Measurements from ENCODE around the gene LAMP5. TPM values are rescaled to one million over a fixed set of nuclear protein-coding genes. Genes with fewer than 3 reads are reported as not detected.

Gene LAMP5
- total RNA-seq, 2 experiments from 2014 or later = not detected

GRCh38 chr20:9490631-9491030, 23.8 kb upstream of the LAMP5 start:
- ChIA-PET POLR2A (no interaction called here), CTCF (no interaction called here)
- no peaks in the 10 kb centered on the region for H3K36me3 Mint-ChIP-seq (ENCODE audit: low read depth)
- H3K27me3 Mint-ChIP-seq = no peaks in the 10 kb centered on the region
- no peak for DNase-seq
- no peak overlapping the region for H3K4me3 Mint-ChIP-seq
- no peaks in the 10 kb centered on the region for H3K4me1 Mint-ChIP-seq
- peaks cover 3% of the 10 kb centered on the region for H3K9me3 Mint-ChIP-seq
- H3K27ac Mint-ChIP-seq = no peak overlapping the region

GRCh38 chr20:9491324-9491723, 23.1 kb upstream of the LAMP5 start:
- no peak overlapping the region for H3K27ac Mint-ChIP-seq
- H3K36me3 Mint-ChIP-seq (ENCODE audit: low read depth) = no peaks in the 10 kb centered on the region
- no peaks in the 10 kb centered on the region for H3K4me1 Mint-ChIP-seq
- H3K27me3 Mint-ChIP-seq = no peaks in the 10 kb centered on the region
- H3K9me3 Mint-ChIP-seq = peaks cover 3% of the 10 kb centered on the region
- POLR2A ChIA-PET = interaction anchor here (0.6 kb wide), 1 partner anchor 1517 kb away, joined by 3 read pairs; no protein-coding TSS in a partner anchor
- no peak for DNase-seq
- CTCF ChIA-PET = no interaction called here
- no peak overlapping the region for H3K4me3 Mint-ChIP-seq

- ChIA-PET POLR2A (interaction anchor here (0.6 kb wide), 1 partner anchor 1518 kb away, joined by 3 read pairs; no protein-coding TSS in a partner anchor), CTCF (no interaction called here)
- no peak overlapping the region for H3K4me3 Mint-ChIP-seq
- H3K4me1 Mint-ChIP-seq = no peaks in the 10 kb centered on the region
- H3K27me3 Mint-ChIP-seq = no peaks in the 10 kb centered on the region
- peaks cover 3% of the 10 kb centered on the region for H3K9me3 Mint-ChIP-seq
- no peak for DNase-seq
- H3K36me3 Mint-ChIP-seq (ENCODE audit: low read depth) = no peaks in the 10 kb centered on the region
- no peak overlapping the region for H3K27ac Mint-ChIP-seq
These were observed 22.3 kb upstream of the LAMP5 start for GRCh38 chr20:9492067-9492466.

GRCh38 chr20:9493803-9494202, 20.6 kb upstream of the LAMP5 start:
- no peaks in the 10 kb centered on the region for H3K4me1 Mint-ChIP-seq
- no peak overlapping the region for H3K4me3 Mint-ChIP-seq
- H3K27ac Mint-ChIP-seq = no peak overlapping the region
- CTCF ChIA-PET = no interaction called here
- POLR2A ChIA-PET = no interaction called here
- H3K9me3 Mint-ChIP-seq = peaks cover 3% of the 10 kb centered on the region
- no peaks in the 10 kb centered on the region for H3K36me3 Mint-ChIP-seq (ENCODE audit: low read depth)
- H3K27me3 Mint-ChIP-seq = no peaks in the 10 kb centered on the region
- no peak for DNase-seq

- Mint-ChIP-seq H3K9me3 (peaks cover 3% of the 10 kb centered on the region), H3K36me3 (ENCODE audit: low read depth) (no peaks in the 10 kb centered on the region), H3K27ac (no peak overlapping the region), H3K4me1 (no peaks in the 10 kb centered on the region), H3K4me3 (no peak overlapping the region), H3K27me3 (no peaks in the 10 kb centered on the region)
- POLR2A ChIA-PET = no interaction called here
- no peak for DNase-seq
- CTCF ChIA-PET = no interaction called here
These were observed 18.7 kb upstream of the LAMP5 start for GRCh38 chr20:9495701-9496100.

GRCh38 chr20:9496155-9496554, 18.2 kb upstream of the LAMP5 start:
- Mint-ChIP-seq H3K36me3 (ENCODE audit: low read depth) (no peaks in the 10 kb centered on the region), H3K9me3 (peaks cover 2% of the 10 kb centered on the region), H3K27ac (no peak overlapping the region), H3K4me3 (no peak overlapping the region), H3K27me3 (no peaks in the 10 kb centered on the region), H3K4me1 (no peaks in the 10 kb centered on the region)
- no peak for DNase-seq
- CTCF ChIA-PET = no interaction called here
- POLR2A ChIA-PET = no interaction called here

GRCh38 chr20:9498322-9498721, 16.1 kb upstream of the LAMP5 start:
- Mint-ChIP-seq H3K27ac (no peak overlapping the region), H3K36me3 (ENCODE audit: low read depth) (no peaks in the 10 kb centered on the region), H3K4me1 (no peaks in the 10 kb centered on the region), H3K9me3 (no peaks in the 10 kb centered on the region), H3K27me3 (no peaks in the 10 kb centered on the region), H3K4me3 (no peak overlapping the region)
- ChIA-PET CTCF (no interaction called here), POLR2A (no interaction called here)
- DNase-seq = no peak

GRCh38 chr20:9499126-9499899, 15.1 kb upstream of the LAMP5 start:
- no peaks in the 10 kb centered on the region for H3K36me3 Mint-ChIP-seq (ENCODE audit: low read depth)
- ChIA-PET CTCF (no interaction called here), POLR2A (no interaction called here)

GRCh38 chr20:9500121-9500520, 14.3 kb upstream of the LAMP5 start:
- no peak overlapping the region for H3K4me3 Mint-ChIP-seq
- POLR2A ChIA-PET = no interaction called here
- no peaks in the 10 kb centered on the region for H3K4me1 Mint-ChIP-seq

More at GRCh38 chr20:9499126-9499899, 15.1 kb upstream of the LAMP5 start:
- H3K4me1 Mint-ChIP-seq = no peaks in the 10 kb centered on the region
- no peak overlapping the region for H3K27ac Mint-ChIP-seq
- H3K4me3 Mint-ChIP-seq = no peak overlapping the region
- no peaks in the 10 kb centered on the region for H3K9me3 Mint-ChIP-seq
- DNase-seq = no peak
- H3K27me3 Mint-ChIP-seq = no peaks in the 10 kb centered on the region

GRCh38 chr20:9501473-9501872, 12.9 kb upstream of the LAMP5 start:
- Mint-ChIP-seq H3K9me3 (no peaks in the 10 kb centered on the region), H3K27me3 (no peaks in the 10 kb centered on the region), H3K27ac (no peak overlapping the region), H3K36me3 (ENCODE audit: low read depth) (no peaks in the 10 kb centered on the region), H3K4me1 (no peaks in the 10 kb centered on the region), H3K4me3 (no peak overlapping the region)
- no peak for DNase-seq
- ChIA-PET POLR2A (no interaction called here), CTCF (no interaction called here)

More at GRCh38 chr20:9500121-9500520, 14.3 kb upstream of the LAMP5 start:
- Mint-ChIP-seq H3K27ac (no peak overlapping the region), H3K27me3 (no peaks in the 10 kb centered on the region), H3K9me3 (no peaks in the 10 kb centered on the region), H3K36me3 (ENCODE audit: low read depth) (no peaks in the 10 kb centered on the region)
- DNase-seq = no peak
- CTCF ChIA-PET = no interaction called here

GRCh38 chr20:9503526-9504245, 10.7 kb upstream of the LAMP5 start:
- ChIA-PET POLR2A (no interaction called here), CTCF (no interaction called here)
- DNase-seq = no peak
- Mint-ChIP-seq H3K27me3 (peaks cover 11% of the 10 kb centered on the region), H3K27ac (no peak overlapping the region), H3K36me3 (ENCODE audit: low read depth) (no peaks in the 10 kb centered on the region), H3K4me1 (no peaks in the 10 kb centered on the region), H3K9me3 (no peaks in the 10 kb centered on the region), H3K4me3 (no peak overlapping the region)

- no peak for DNase-seq
- Mint-ChIP-seq H3K36me3 (ENCODE audit: low read depth) (no peaks in the 10 kb centered on the region), H3K27ac (no peak overlapping the region), H3K4me1 (no peaks in the 10 kb centered on the region), H3K27me3 (peaks cover 27% of the 10 kb centered on the region), H3K9me3 (no peaks in the 10 kb centered on the region), H3K4me3 (no peak overlapping the region)
- CTCF ChIA-PET = no interaction called here
- POLR2A ChIA-PET = no interaction called here
These were observed 8.0 kb upstream of the LAMP5 start for GRCh38 chr20:9506280-9506821.

GRCh38 chr20:9506964-9507369, 7.4 kb upstream of the LAMP5 start:
- no peaks in the 10 kb centered on the region for H3K36me3 Mint-ChIP-seq (ENCODE audit: low read depth)
- POLR2A ChIA-PET = no interaction called here
- H3K27me3 Mint-ChIP-seq = peaks cover 32% of the 10 kb centered on the region
- H3K9me3 Mint-ChIP-seq = no peaks in the 10 kb centered on the region
- no peak for DNase-seq
- no peak overlapping the region for H3K27ac Mint-ChIP-seq
- H3K4me1 Mint-ChIP-seq = no peaks in the 10 kb centered on the region
- CTCF ChIA-PET = no interaction called here
- no peak overlapping the region for H3K4me3 Mint-ChIP-seq
